Activated CD8-positive, alpha-beta T cell treated with anti-CD3 and anti-CD28 coated beads for 36 hours (primary cell): ENCODE data around the gene C1orf115. TPM values are rescaled to one million over a fixed set of nuclear protein-coding genes. Genes with fewer than 3 reads are reported as not detected.
"Not testable (repeated sequence)": the region's sequence is repeated elsewhere in the genome, so short reads cannot be mapped to it uniquely, and the experiment has no call there.

Source experiments
- ATAC-seq: fragments of 200-7000 bp; cut with Tn5 transposase; one replicate; pipeline ENCODE4 v1.10.0; 2021; ENCODE audit warnings: mild to moderate bottlenecking, moderate library complexity
- CTCF ChIA-PET: fragments of 350-600 bp; sonication (Branson Sonifier 250); formaldehyde crosslinking; loops from one replicate; lab custom pipeline; 2021; ENCODE audit warnings: antibody characterized with exemption; lab: Charles Lee
- POLR2A ChIA-PET: fragments of 350-600 bp; sonication (Branson Sonifier 250); formaldehyde crosslinking; loops from one replicate; lab custom pipeline; 2021; ENCODE audit warnings: antibody characterized with exemption; lab: Charles Lee
- DNase-seq: peaks from one replicate; pipeline ENCODE4 v3.0.0-alpha.2; 2020
- H3K27ac Mint-ChIP-seq: one replicate; pipeline ENCODE4 v1.8.0; 2021; ENCODE audit warnings: mild to moderate bottlenecking, mixed read lengths
- H3K27me3 Mint-ChIP-seq: one replicate; pipeline ENCODE4 v1.8.0; 2021; ENCODE audit warnings: mixed read lengths
- H3K36me3 Mint-ChIP-seq: one replicate; pipeline ENCODE4 v1.8.0; 2021; ENCODE audit warnings: low read depth, mixed read lengths
- H3K4me1 Mint-ChIP-seq: one replicate; pipeline ENCODE4 v1.8.0; 2021; ENCODE audit warnings: low read depth, mixed read lengths
- H3K4me3 Mint-ChIP-seq: one replicate; pipeline ENCODE4 v1.8.0; 2021; ENCODE audit warnings: mild to moderate bottlenecking, moderate library complexity, mixed read lengths
- H3K9me3 Mint-ChIP-seq: one replicate; pipeline ENCODE4 v1.8.0; 2021; ENCODE audit warnings: mixed read lengths
- CTCF ChIP-seq: fragments of 200-600 bp; IDR thresholded peaks from one replicate; pipeline ENCODE4 v1.8.0; 2022; ENCODE audit warnings: antibody characterized with exemption, mild to moderate bottlenecking
- intact Hi-C: fragments of 100-400 bp; cut with micrococcal nuclease; formaldehyde crosslinking; loops from one replicate; pipeline ENCODE4 v1.10.0; 2022
- total RNA-seq, 2 experiments: library from RNA; stranded (reverse); gene quantifications; one replicate each; pipeline ENCODE4 v1.2.3, GENCODE V29; 2021

The C1orf115 gene
- total RNA-seq, 2 experiments from 2014 or later, result 0.07 to 0.13 TPM

- ChIA-PET CTCF (no interaction called here), POLR2A (no interaction called here)
- no peaks in the 10 kb centered on the region for H3K4me1 Mint-ChIP-seq
- H3K27ac Mint-ChIP-seq, result no peak overlapping the region
- no peak for TF ChIP-seq CTCF
- no peak for ATAC-seq
- peaks cover 4% of the 10 kb centered on the region for H3K27me3 Mint-ChIP-seq
- no peak for DNase-seq
- intact Hi-C loops, result no loop called here
- no peak overlapping the region for H3K4me3 Mint-ChIP-seq
- no peaks in the 10 kb centered on the region for H3K36me3 Mint-ChIP-seq
- no peaks in the 10 kb centered on the region for H3K9me3 Mint-ChIP-seq
Observed at GRCh38 chr1:220677251-220677650, 12.9 kb upstream of the C1orf115 start.

GRCh38 chr1:220680085-220680687, 10.0 kb upstream of the C1orf115 start:
- ATAC-seq (peak; percentile 77), DNase-seq (peak; percentile 12)
- ChIA-PET CTCF (no interaction called here), POLR2A (no interaction called here)
- H3K36me3 Mint-ChIP-seq, result no peaks in the 10 kb centered on the region
- no peak overlapping the region for H3K27ac Mint-ChIP-seq
- intact Hi-C loops, result no loop called here
- H3K4me3 Mint-ChIP-seq, result no peak overlapping the region
- H3K4me1 Mint-ChIP-seq, result no peaks in the 10 kb centered on the region
- TF ChIP-seq CTCF, result peak; percentile 69
- H3K9me3 Mint-ChIP-seq, result no peaks in the 10 kb centered on the region
- peaks cover 4% of the 10 kb centered on the region for H3K27me3 Mint-ChIP-seq

- Mint-ChIP-seq H3K4me1 (no peaks in the 10 kb centered on the region), H3K4me3 (no peak overlapping the region), H3K27ac (no peak overlapping the region), H3K27me3 (peaks cover 3% of the 10 kb centered on the region), H3K9me3 (no peaks in the 10 kb centered on the region), H3K36me3 (no peaks in the 10 kb centered on the region)
- CTCF ChIA-PET, result interaction anchor here (0.8 to 1.2 kb wide), 3 partner anchors 12 to 56 kb away, joined by 3 to 5 read pairs (median 4); no protein-coding TSS in a partner anchor
- POLR2A ChIA-PET, result no interaction called here
- TF ChIP-seq CTCF, result no peak
- ATAC-seq, result no peak
- intact Hi-C loops, result no loop called here
- no peak for DNase-seq
Observed at GRCh38 chr1:220681220-220681880, 8.8 kb upstream of the C1orf115 start.

GRCh38 chr1:220682901-220683576, 7.1 kb upstream of the C1orf115 start:
- H3K4me1 Mint-ChIP-seq, result no peaks in the 10 kb centered on the region
- no peak overlapping the region for H3K4me3 Mint-ChIP-seq
- intact Hi-C loops, result no loop called here
- ATAC-seq, result no peak
- peaks cover 3% of the 10 kb centered on the region for H3K27me3 Mint-ChIP-seq
- H3K9me3 Mint-ChIP-seq, result no peaks in the 10 kb centered on the region
- no peak for DNase-seq
- no peak for TF ChIP-seq CTCF
- H3K27ac Mint-ChIP-seq, result no peak overlapping the region
- POLR2A ChIA-PET, result no interaction called here
- no peaks in the 10 kb centered on the region for H3K36me3 Mint-ChIP-seq
- CTCF ChIA-PET, result no interaction called here

- POLR2A ChIA-PET, ATAC-seq, DNase-seq, H3K36me3 Mint-ChIP-seq, H3K27ac Mint-ChIP-seq, intact Hi-C loops, H3K4me3 Mint-ChIP-seq, CTCF ChIA-PET, H3K9me3 Mint-ChIP-seq, H3K4me1 Mint-ChIP-seq, H3K27me3 Mint-ChIP-seq: not testable (repeated sequence)
Observed at GRCh38 chr1:220683716-220684115, 6.4 kb upstream of the C1orf115 start.
